Activated CD4-positive, alpha-beta T cell treated with anti-CD3 and anti-CD28 coated beads, Interleukin-2, Interleukin-6, amounts not matched to agents 100 ng/mL and 50 ng/mL, durations not matched to agents 16 hours and 8 hours (primary cell): ENCODE results near the gene STAT5A.
"Not testable (repeated sequence)": the region's sequence is repeated elsewhere in the genome, so short reads cannot be mapped to it uniquely, and the experiment has no call there.

Experiments used
- DNase-seq: peaks from one replicate; pipeline ENCODE4 v3.0.0-alpha.2; 2020

STAT5A gene

GRCh38 chr17:42309986-42310786 is 21.9 kb downstream of the STAT5A start:
- no peak for DNase-seq

GRCh38 chr17:42310787-42311215 is 22.5 kb downstream of the STAT5A start:
- peak; percentile 50 for DNase-seq

GRCh38 chr17:42311240-42312034 is 23.1 kb downstream of the STAT5A start:
- DNase-seq: peak; percentile 39

GRCh38 chr17:42312035-42312284 is 23.7 kb downstream of the STAT5A start:
- no peak for DNase-seq

- DNase-seq: peak; percentile 85
Observed at GRCh38 chr17:42312285-42313130, 24.2 kb downstream of the STAT5A start.

DNA sequence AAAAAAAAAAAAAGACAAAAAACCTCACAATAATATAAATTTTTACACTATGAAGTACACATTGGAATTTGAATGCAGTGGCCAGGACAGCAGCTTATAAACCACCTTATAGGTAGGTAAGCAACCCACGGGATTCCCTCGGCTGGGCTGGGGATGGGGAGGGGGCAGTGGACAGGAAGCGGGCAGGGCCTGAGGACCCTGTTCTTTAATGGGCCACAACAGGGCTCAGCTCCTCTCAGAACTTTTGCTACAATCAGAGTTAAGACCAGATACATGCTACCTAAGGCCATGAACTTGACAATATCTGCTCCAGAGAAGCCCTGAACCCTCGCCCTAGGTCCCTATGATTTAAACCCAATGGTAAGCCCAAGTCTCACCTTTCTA is 25.1 kb downstream of the STAT5A start:
- DNase-seq: no peak

- DNase-seq: no peak
Observed at GRCh38 chr17:42313773-42314566, 25.7 kb downstream of the STAT5A start.

DNA sequence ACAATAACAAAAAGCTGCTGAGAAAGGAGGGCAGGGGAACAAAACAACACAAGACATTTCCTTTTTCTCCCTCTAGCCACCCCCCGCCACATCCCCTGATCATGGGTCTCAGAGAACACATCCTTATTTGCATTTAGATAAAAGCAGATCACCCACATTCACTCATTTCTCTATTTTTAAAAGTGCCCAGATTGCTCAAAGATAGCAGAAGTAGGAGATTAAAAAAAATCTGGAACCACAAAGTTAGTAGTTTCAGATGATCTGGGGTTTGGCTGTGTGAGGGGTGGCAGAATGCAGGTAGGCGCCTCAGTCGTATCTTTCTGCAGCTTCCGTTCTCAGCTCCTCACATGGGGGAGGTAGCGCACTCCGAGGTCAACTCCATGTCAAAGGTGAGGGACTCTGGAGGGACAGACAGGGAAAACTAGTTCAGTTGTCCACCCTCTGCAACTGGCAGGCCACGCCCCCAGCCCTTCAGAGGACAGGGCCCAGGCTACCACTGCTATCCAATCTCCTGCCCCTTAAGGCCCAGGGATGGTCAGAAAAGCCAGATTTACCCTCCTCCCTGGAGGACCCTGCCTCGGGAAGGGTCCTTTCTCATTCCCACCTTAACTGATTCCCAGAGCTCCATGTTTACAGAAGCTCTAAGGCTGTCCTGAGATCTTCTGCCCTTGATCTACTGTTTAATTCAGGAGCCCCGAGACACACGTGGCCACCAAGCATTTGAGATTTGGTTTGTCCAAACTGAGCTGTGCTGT is 27.3 kb downstream of the STAT5A start:
- no peak for DNase-seq

- DNase-seq: no peak
Observed at GRCh38 chr17:42316755-42317154, 28.5 kb downstream of the STAT5A start.

DNA sequence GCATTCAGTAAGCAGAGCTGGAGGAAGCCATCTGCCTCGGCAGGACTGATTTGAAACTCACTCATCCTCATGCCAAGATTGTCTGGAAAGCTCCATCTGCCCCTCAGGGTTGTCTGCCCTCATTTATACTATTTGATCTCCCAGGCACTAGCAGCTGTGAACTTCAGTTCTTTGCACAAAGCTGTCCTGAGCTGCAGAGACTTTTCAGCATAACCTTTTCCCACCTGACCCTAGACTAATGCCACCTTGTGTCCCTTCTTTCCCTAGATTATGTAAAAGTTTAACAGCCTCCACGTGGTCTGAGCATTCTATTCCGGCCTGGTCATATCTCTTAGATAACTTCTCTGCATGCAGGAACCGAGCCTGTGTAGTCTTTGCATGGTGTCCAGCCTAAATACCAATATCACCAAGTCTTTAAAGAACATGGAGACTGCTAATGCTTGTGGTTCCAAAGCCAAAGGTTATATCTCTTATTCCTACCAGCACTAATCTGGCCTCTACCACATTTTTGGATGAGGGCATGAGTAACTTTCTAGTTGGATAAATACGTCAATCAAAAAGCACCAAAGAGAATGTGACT is 29.1 kb downstream of the STAT5A start:
- no peak for DNase-seq

DNA sequence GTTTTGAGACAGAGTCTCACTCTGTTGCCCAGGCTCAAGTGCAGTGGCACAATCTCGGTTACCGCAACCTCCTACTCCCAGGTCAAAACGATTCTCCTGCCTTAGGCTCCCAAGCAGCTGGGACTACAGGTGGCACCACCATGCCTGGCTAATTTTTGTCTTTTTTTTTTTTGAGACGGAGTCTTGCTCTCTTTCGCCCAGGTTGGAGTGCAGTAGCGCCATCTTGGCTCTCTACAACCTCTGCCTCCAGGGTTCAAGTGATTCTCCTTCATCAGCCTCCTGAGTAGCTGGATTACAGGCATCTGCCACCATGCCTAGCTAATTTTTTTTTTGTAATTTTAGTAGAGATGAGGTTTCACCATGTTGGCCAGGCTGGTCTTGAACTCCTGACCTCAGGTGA is 29.7 kb downstream of the STAT5A start:
- not testable (repeated sequence) for DNase-seq

DNA sequence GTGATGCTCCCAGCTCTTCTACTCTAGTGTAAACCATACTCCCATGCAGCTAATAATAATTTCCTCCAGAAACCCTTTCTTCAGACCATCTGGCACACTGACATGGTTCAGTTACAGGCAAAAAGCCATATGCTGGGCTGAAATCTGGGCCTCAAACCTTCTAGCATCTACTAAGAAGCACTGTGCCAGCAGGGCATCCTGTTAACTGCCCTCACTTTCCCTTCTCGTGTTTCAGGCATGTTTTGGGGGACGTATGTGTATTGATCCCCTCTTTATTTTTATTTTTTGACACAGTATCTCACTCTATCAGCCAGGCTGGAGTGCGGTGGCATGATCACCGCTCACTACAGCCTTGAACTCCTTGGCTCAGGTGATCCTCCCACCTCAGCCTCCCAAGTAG is 33.3 kb downstream of the STAT5A start:
- DNase-seq: no peak

DNA sequence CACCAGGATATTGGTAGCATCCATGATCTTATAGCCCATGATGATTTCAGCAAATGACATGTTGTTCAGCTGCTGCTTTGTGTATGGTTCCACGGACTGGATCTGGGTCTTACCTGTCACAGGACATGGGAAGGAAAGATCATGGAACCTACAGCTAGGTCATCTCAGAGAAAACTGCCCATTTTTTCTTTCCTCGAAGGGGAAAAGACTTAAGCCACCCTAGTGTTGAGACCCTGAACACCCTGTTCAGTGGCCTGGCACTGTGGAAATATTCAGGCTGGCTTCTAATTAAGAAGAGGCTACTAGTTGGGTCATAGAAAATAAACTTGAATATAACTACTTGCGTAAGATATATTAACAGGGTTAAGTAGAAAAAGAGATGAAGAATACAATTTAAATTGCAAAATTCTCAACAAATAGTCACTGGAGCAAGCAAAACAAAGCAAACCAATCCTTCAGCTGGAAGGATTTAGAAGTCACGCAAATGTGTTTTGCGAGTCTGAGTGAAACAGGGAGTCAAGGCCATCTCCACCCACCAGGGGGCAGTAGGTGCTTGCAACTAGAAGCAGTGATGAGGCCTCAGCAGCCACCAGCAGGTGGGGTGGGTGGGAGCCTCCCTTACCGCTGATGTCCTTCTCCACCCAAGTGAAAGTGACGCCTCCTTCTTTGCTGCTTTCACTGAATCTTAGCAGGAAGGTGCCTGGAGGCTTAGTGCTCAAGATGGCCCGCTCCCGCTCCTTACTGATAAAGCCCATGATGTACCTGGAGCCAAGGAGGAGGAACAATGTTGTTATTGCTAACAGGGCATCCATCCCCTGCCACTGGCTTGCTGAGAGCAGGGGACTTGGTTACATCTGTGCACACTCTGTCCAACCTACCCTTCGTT is 34.3 kb downstream of the STAT5A start:
- DNase-seq: peak; percentile 94

- DNase-seq: no peak
Observed at GRCh38 chr17:42323268-42323773, 35.0 kb downstream of the STAT5A start.

GRCh38 chr17:42325026-42325425 is 36.7 kb downstream of the STAT5A start:
- DNase-seq: no peak

- DNase-seq: no peak
Observed at GRCh38 chr17:42329025-42329976, 41.0 kb downstream of the STAT5A start.

DNA sequence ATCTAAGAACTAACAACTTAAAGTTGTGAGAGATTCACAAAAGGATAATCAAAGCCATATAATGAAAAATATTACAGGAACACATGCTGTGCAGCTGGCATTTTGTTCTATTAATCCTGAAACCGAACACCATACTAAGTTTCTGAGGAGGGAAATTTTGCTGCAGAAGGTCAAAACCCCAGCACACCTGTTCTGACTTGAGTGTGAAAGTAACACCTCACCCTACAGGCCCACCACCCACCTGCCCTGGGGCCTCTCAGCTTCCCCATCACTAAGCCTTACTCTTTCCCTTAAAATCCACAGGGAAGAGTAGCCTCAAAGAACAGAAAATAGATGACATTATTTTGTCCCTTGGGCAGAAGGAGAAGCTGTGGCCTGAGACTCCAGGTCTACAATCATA is 44.8 kb downstream of the STAT5A start:
- peak; percentile 32 for DNase-seq

GRCh38 chr17:42334677-42335076 is 46.4 kb downstream of the STAT5A start:
- no peak for DNase-seq

DNA sequence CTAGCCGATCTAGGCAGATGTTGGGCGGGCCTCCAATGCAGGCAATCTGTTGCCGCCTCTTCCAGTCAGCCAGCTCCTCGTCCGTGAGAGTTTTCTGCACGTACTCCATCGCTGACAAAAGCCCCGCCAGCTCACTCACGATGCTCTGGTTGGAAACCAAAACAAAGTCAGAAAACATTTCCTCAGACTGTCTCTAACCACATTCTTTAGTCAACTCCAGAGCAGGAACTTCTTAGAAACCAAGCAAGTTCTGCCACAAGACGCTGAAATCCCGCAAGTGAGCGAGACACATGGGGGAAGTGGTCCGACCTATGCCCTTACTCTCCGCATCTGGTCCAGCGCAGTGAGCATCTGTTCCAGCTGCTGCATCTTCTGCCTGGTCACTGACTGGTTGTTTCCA is 49.1 kb downstream of the STAT5A start:
- DNase-seq: peak; percentile 93
